Lower lobe of right lung (tissue), 2 donors: ENCODE data around the gene ZW10. TPM values are rescaled to one million over a fixed set of nuclear protein-coding genes. Genes with fewer than 3 reads are reported as not detected.
"Not testable (repeated sequence)": the region's sequence is repeated elsewhere in the genome, so short reads cannot be mapped to it uniquely, and the experiment has no call there.

ENCODE experiments used
- ATAC-seq, 2 donors: fragments of 200-7000 bp; cut with Tn5 transposase; one replicate each; pipeline ENCODE4 v1.9.1; 2020 to 2022; ENCODE audit warnings: mild to moderate bottlenecking in 2 of 2, moderate library complexity in 2 of 2
- DNase-seq: peaks from one replicate; pipeline ENCODE4 v3.0.0-alpha.2; 2020
- H3K27ac ChIP-seq: fragments of 200-600 bp; one replicate; pipeline ENCODE4 v1.8.0; 2022
- H3K27me3 ChIP-seq: fragments of 200-600 bp; one replicate; pipeline ENCODE4 v1.8.0; 2022; ENCODE audit warnings: low read depth
- H3K36me3 ChIP-seq: fragments of 200-600 bp; one replicate; pipeline ENCODE4 v1.8.0; 2022; ENCODE audit warnings: mild to moderate bottlenecking
- H3K4me1 ChIP-seq: fragments of 200-600 bp; one replicate; pipeline ENCODE4 v1.8.0; 2022
- H3K4me3 ChIP-seq: fragments of 200-600 bp; one replicate; pipeline ENCODE4 v1.8.0; 2022; ENCODE audit warnings: mild to moderate bottlenecking
- H3K9me3 ChIP-seq: fragments of 200-600 bp; one replicate; pipeline ENCODE4 v1.8.0; 2022
- intact Hi-C: fragments of 100-400 bp; cut with DNase I; formaldehyde crosslinking; loops from one replicate; pipeline ENCODE4 v1.11.0; 2022
- total RNA-seq: library from RNA; stranded (reverse); fragmentation: NEBNext Ultra II Directional; extraction: Animal tissue kit (Norgen Biotek cat#: 25700); gene quantifications from one replicate; pipeline ENCODE4 v1.2.1, GENCODE V29; 2021
- TF ChIP-seq, protein P1 (sequence below): fragments of 200-600 bp; IDR thresholded peaks from one replicate; pipeline ENCODE4 v1.8.0; 2022; ENCODE audit warnings: antibody characterized with exemption, mild to moderate bottlenecking
- donor health status: DM: no; HTN: yes; CAD: no; lungs with severe emphysema.

Gene ZW10
- total RNA-seq, 1 donor from 2014 or later: 11.6 TPM

DNA sequence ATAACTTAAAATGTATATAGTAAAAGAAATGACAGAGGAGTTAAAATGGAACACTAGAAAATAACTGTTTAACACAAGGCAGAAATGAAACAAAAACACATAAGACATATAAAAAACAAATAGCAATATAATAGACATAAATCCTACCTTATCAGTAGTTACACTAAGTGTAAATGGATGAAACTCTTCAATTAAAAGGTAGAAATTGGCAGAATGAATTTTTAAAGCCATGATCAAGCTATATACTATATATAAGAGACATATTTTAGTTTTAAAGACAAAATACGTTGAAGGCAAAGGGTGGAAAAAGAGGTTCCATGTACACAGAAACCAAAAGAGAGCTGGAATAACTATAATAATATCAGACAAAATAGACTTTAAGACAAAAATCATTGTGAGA is 62.5 kb downstream of the ZW10 start:
- TF ChIP-seq, protein P1, sequence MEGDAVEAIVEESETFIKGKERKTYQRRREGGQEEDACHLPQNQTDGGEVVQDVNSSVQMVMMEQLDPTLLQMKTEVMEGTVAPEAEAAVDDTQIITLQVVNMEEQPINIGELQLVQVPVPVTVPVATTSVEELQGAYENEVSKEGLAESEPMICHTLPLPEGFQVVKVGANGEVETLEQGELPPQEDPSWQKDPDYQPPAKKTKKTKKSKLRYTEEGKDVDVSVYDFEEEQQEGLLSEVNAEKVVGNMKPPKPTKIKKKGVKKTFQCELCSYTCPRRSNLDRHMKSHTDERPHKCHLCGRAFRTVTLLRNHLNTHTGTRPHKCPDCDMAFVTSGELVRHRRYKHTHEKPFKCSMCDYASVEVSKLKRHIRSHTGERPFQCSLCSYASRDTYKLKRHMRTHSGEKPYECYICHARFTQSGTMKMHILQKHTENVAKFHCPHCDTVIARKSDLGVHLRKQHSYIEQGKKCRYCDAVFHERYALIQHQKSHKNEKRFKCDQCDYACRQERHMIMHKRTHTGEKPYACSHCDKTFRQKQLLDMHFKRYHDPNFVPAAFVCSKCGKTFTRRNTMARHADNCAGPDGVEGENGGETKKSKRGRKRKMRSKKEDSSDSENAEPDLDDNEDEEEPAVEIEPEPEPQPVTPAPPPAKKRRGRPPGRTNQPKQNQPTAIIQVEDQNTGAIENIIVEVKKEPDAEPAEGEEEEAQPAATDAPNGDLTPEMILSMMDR: no peak
- no peak overlapping the region for H3K4me3 ChIP-seq

DNA sequence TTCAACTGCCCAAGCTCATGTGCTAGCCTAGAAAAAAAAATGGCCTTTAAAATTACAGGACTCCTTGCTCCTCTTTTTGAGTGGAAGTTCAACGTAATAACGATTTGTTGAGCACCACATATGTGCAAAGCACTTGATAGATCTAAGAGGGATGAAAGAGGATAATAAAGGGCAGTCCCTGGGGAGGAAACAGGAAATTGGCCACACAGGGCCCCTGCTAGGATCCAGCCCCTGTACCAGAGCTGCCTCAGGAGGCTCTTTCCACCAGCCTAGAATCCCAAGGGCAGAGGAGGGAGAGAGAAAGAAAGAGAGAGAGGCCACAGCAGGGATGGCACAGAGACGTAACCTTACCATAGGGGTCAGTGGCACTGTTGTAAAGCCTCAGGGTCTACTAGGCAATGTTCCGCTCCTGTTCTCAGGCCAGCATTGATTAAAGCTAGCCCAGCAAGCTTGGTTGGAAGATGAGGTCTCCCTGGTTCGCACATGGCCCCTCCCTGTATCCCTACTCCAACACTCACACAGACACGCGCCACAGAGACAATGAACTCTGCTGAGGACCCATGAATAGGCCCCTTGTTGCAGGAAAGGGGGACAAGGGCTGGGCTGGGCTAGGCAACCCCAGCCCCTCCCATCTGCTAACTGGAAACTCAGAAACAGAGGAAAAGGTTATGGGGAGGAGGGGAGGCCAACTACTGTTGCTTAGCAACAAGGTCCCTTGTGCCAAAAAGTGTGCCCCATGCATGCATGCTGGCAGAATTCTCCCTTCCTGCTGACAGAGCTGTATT is 67.4 kb downstream of the ZW10 start, which contains the start of gene TMPRSS5:
TMPRSS5 (minus strand) TSS at position 438 of the 785 bp plus-strand sequence; CDS start at position 354, 84 bp downstream.
- no peaks in the 10 kb centered on the region for H3K4me1 ChIP-seq
- H3K4me3 ChIP-seq: no peak within 1 kb of the TSS
- H3K27me3 ChIP-seq: no peaks in the 10 kb centered on the region
- H3K9me3 ChIP-seq: peaks cover 20% of the 10 kb centered on the region
- TF ChIP-seq, protein P1: no peak
- no peak for DNase-seq
- ATAC-seq: no peak
- no peak within 1 kb of the TSS for H3K27ac ChIP-seq
- no peaks in the 10 kb centered on the region for H3K36me3 ChIP-seq
- intact Hi-C loops: no loop called here

More for the DNA sequence above, 62.5 kb downstream of the ZW10 start:
- no peak for DNase-seq
- intact Hi-C loops: no loop called here
- H3K36me3 ChIP-seq: no peaks in the 10 kb centered on the region
- ATAC-seq: no peak
- H3K4me1 ChIP-seq: no peaks in the 10 kb centered on the region
- H3K27ac ChIP-seq: no peak overlapping the region
- peaks cover 20% of the 10 kb centered on the region for H3K9me3 ChIP-seq
- no peaks in the 10 kb centered on the region for H3K27me3 ChIP-seq

DNA sequence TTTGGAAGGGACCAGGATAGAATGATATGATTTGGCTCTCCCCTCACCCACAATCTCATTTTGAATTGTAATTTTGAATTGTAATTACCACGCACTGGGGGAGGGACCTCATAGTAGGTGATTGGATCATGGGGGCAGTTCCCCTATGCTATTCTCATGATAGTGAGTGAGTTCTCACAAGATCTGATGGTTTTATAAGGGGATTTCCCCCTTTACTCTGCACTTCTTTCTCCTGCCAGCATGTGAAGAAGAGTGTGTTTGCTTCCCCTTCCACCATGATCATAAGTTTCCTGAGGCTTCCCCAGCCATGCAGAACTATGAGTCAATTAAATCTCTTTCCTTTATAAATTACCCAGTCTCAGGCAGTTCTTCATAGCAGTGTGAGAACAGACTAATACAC is 69.9 kb downstream of the ZW10 start:
- intact Hi-C loops, ATAC-seq: not testable (repeated sequence)

DNA sequence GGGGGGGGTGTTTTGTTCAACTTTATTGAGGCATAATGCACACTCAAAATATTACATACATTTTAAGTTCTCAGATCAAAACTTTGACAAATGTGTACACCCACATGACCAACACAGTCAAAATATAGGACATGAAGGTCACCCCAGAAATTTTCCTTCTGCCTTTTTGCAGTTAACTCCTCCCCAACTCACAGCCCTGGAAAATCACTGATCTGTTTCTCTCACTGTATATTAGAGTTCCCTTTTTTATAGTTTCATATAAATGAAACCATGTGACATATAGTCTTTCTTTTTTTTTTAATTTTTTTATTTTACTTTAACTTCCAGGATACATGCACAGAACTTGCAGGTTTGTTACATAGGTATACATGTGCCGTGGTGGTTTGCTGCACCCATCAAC is 72.0 kb downstream of the ZW10 start:
- no peak overlapping the region for H3K27ac ChIP-seq
- ATAC-seq (no peak), DNase-seq (no peak)
- H3K4me1 ChIP-seq: no peaks in the 10 kb centered on the region
- no peak overlapping the region for H3K4me3 ChIP-seq
- H3K9me3 ChIP-seq: no peaks in the 10 kb centered on the region
- H3K27me3 ChIP-seq: no peaks in the 10 kb centered on the region
- H3K36me3 ChIP-seq: no peaks in the 10 kb centered on the region
- TF ChIP-seq, protein P1: no peak
- intact Hi-C loops: no loop called here

More for the DNA sequence above, 69.9 kb downstream of the ZW10 start:
- not testable (repeated sequence) for DNase-seq, H3K4me1 ChIP-seq, H3K27ac ChIP-seq, H3K36me3 ChIP-seq, H3K27me3 ChIP-seq, H3K4me3 ChIP-seq
- peaks cover 11% of the 10 kb centered on the region for H3K9me3 ChIP-seq

DNA sequence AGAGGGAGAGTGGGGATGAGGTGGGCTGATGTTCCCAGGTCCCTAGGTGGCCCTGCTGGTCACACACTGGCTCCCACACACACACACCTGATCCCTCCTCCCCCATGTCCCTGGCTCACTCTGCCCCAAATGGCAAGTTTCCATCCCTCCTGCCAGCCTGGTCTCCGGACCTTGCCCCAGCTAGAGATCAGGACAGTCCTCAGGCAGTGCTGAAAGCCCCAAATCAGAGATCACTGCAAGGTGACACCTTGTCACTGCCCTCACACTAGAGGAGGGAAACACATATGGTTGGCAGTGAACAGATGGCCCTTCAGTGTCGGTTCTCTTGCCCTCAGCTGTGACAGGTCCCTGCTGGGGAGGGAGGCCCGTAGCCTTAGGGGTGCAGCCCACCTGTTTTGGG is 75.0 kb downstream of the ZW10 start:
- H3K27me3 ChIP-seq: no peaks in the 10 kb centered on the region
- intact Hi-C loops: no loop called here
- no peaks in the 10 kb centered on the region for H3K4me1 ChIP-seq
- no peaks in the 10 kb centered on the region for H3K36me3 ChIP-seq
- TF ChIP-seq, protein P1: no peak
- H3K9me3 ChIP-seq: no peaks in the 10 kb centered on the region
- no peak overlapping the region for H3K4me3 ChIP-seq
- DNase-seq (no peak), ATAC-seq (no peak)
- no peak overlapping the region for H3K27ac ChIP-seq

DNA sequence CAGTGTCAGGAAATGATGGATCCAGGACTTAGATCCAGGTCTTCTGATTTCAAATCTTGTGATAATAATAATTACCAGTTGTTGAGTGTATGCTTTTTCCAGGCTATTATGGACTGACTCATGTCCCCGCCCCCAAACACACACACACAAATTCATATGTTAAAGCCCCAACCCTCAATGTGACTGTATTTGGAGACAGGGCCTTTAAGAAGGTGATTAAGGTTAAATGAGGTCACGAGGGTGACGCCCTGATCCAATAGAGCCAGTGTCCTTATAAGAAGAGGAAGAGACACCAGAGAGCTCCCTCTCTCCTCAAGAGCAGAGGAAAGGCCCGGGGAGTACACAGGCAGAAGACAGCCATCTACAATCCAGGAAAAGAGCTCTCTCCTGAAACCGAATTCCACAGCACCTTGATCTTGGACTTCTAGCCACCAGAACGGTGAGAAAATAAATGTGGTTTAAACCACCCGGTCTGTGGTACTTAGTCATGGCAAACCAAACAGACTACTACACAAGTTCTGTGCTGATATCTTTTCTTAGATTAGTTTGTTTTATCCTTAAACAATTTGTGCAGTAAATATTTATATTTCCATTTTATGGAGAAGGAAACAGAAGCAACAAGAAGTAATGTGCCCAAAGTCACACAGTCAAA is 75.6 kb downstream of the ZW10 start:
- no peak for ATAC-seq
- Histone ChIP-seq H3K27me3 (no peaks in the 10 kb centered on the region), H3K4me3 (no peak overlapping the region), H3K4me1 (no peaks in the 10 kb centered on the region), H3K9me3 (no peaks in the 10 kb centered on the region), H3K36me3 (no peaks in the 10 kb centered on the region), H3K27ac (no peak overlapping the region)
- TF ChIP-seq, protein P1: no peak
- DNase-seq: no peak
- intact Hi-C loops: no loop called here
